Panc1 (cell line): ENCODE results near the gene ZNF511. TPM values are rescaled to one million over a fixed set of nuclear protein-coding genes. Genes with fewer than 3 reads are reported as not detected.

Experiments used
- ATAC-seq: fragments of 200-7000 bp; cut with Tn5 transposase; 2 replicates; pipeline ENCODE4 v1.9.1; 2020; ENCODE audit warnings: mild to moderate bottlenecking, moderate library complexity
- BruUV-seq: library from RNA; stranded (reverse); fragments of 400-500 nt; replicated peaks from 2 replicates; lab custom pipeline; 2021; lab: Mats Ljungman, UMichigan
- CTCF ChIA-PET: fragments of 300-600 bp; sonication (Branson Sonifier 250); formaldehyde crosslinking; loops from one replicate; lab custom pipeline; 2022; ENCODE audit warnings: antibody characterized with exemption; lab: Charles Lee
- POLR2A ChIA-PET: fragments of 300-600 bp; sonication (Branson Sonifier 250); formaldehyde crosslinking; loops from one replicate; lab custom pipeline; 2022; ENCODE audit warnings: antibody characterized with exemption; lab: Charles Lee
- DNase-seq: peaks from one replicate; pipeline ENCODE4 v3.0.0-alpha.2; 2010; ENCODE audit warnings: low read depth, low spot score
- H3K27ac ChIP-seq: 2 replicates; pipeline ENCODE4 v1.5.1; 2011; ENCODE audit warnings: mild to moderate bottlenecking, low read length, inconsistent platforms
- H3K27me3 ChIP-seq: fragments of 200-500 bp; sonication (Bioruptor generic); 2 replicates; pipeline ENCODE4 v1.6.0; 2014; ENCODE audit warnings: low read length, inconsistent platforms; ENCODE audit not compliant: control insufficient read depth, insufficient read depth
- H3K36me3 ChIP-seq: fragments of 200-500 bp; sonication (Bioruptor generic); 2 replicates; pipeline ENCODE4 v1.5.1; 2014; ENCODE audit warnings: inconsistent platforms, mild to moderate bottlenecking, low read length, moderate library complexity; ENCODE audit not compliant: control insufficient read depth, insufficient read depth
- H3K4me1 ChIP-seq: 2 replicates; pipeline ENCODE4 v1.5.1; 2011; ENCODE audit warnings: inconsistent platforms, mild to moderate bottlenecking, low read length, moderate library complexity; ENCODE audit not compliant: control insufficient read depth, insufficient read depth
- H3K4me3 ChIP-seq, 2 experiments: 2 replicates each; pipeline ENCODE4 v1.5.1; 2011 to 2012; ENCODE audit warnings: low read depth in 2 of 2, low read length in 2 of 2, mild to moderate bottlenecking in 2 of 2, inconsistent platforms in 1 of 2, moderate library complexity in 1 of 2
- H3K9me3 ChIP-seq: fragments of 200-500 bp; sonication (Bioruptor generic); 2 replicates; pipeline ENCODE4 v1.5.1; 2014; ENCODE audit warnings: low read depth, mild to moderate bottlenecking, inconsistent platforms, low read length, moderate library complexity; ENCODE audit not compliant: control insufficient read depth, insufficient read depth
- POLR2AphosphoS5 ChIP-seq: IDR thresholded peaks from 2 replicates; pipeline ENCODE4 v1.6.1; 2012; ENCODE audit warnings: mild to moderate bottlenecking, low read depth, low read length, moderate library complexity
- SIN3A ChIP-seq: IDR thresholded peaks from 2 replicates; pipeline ENCODE4 v1.6.1; 2012; ENCODE audit warnings: low read depth, mild to moderate bottlenecking, low read length, moderate library complexity, borderline replicate concordance; ENCODE audit not compliant: insufficient read depth
- TCF7L2 ChIP-seq: IDR thresholded peaks from 2 replicates; pipeline ENCODE4 v1.6.1; 2011; ENCODE audit warnings: mild to moderate bottlenecking, low read depth, low read length, inconsistent platforms
- in situ Hi-C: cut with HindIII; loops from 2 replicates; pipeline ENCODE4 v1.10.0; 2016; ENCODE audit warnings: low sequenced_read_pairs, low pct_unique_long_range_greater_than_20kb
- intact Hi-C: fragments of 100-400 bp; cut with micrococcal nuclease; formaldehyde crosslinking; loops from one replicate; pipeline ENCODE4 v1.10.0; 2022; ENCODE audit not compliant: unreplicated experiment
- total RNA-seq: library from RNA; stranded (reverse); gene quantifications from one replicate; pipeline ENCODE4 v1.2.1, GENCODE V29; 2021; ENCODE audit not compliant: unreplicated experiment
- TF ChIP-seq, protein P1 (sequence below): fragments of 450-650 bp; IDR thresholded peaks from 2 replicates; pipeline ENCODE4 v1.5.1; 2017; ENCODE audit warnings: mild to moderate bottlenecking
- TF ChIP-seq, protein P2 (sequence below), 2 experiments: IDR thresholded peaks; 2 replicates each; pipeline ENCODE4 v1.6.1; 2011 to 2012; ENCODE audit warnings: low read depth in 2 of 2, control low read depth in 1 of 2, low read length in 1 of 2, mild to moderate bottlenecking in 1 of 2, moderate library complexity in 1 of 2; ENCODE audit not compliant: insufficient read depth in 1 of 2

Gene ZNF511
- total RNA-seq, 1 experiment from 2014 or later, result 93.8 TPM

DNA sequence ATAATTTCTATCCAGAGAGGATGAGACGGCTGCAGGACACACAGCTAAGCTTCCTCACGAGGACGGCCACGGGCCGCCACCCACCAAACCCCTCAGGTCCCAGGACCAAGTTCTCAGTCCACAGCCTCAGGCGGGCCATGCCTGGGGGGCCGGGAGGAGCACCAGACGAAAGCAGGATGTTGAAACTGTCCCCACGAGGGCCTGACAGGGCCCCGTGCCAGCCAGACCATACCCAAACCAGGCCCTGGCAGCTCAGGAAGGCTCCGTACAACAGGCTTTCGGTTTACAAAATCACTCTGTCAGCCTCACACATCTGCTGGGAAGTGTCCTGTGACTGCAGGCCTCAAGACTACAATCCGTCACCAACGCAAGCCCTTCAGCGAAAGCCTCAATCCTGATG is 14.5 kb upstream of the ZNF511 start:
- Histone ChIP-seq H3K4me3 (no peak overlapping the region), H3K27me3 (no peaks in the 10 kb centered on the region), H3K36me3 (peaks cover 9% of the 10 kb centered on the region), H3K4me1 (no peaks in the 10 kb centered on the region), H3K27ac (no peak overlapping the region), H3K9me3 (no peaks in the 10 kb centered on the region)
- intact Hi-C loops (no loop called here), in situ Hi-C loops (no loop called here)
- DNase-seq (no peak), ATAC-seq (no peak)
- no TSS peak for BruUV-seq
- CTCF ChIA-PET, result no interaction called here
- POLR2A ChIA-PET, result no interaction called here
- TF ChIP-seq, protein P1, sequence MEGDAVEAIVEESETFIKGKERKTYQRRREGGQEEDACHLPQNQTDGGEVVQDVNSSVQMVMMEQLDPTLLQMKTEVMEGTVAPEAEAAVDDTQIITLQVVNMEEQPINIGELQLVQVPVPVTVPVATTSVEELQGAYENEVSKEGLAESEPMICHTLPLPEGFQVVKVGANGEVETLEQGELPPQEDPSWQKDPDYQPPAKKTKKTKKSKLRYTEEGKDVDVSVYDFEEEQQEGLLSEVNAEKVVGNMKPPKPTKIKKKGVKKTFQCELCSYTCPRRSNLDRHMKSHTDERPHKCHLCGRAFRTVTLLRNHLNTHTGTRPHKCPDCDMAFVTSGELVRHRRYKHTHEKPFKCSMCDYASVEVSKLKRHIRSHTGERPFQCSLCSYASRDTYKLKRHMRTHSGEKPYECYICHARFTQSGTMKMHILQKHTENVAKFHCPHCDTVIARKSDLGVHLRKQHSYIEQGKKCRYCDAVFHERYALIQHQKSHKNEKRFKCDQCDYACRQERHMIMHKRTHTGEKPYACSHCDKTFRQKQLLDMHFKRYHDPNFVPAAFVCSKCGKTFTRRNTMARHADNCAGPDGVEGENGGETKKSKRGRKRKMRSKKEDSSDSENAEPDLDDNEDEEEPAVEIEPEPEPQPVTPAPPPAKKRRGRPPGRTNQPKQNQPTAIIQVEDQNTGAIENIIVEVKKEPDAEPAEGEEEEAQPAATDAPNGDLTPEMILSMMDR, result no peak
- TF ChIP-seq SIN3A, result no peak
- TF ChIP-seq POLR2AphosphoS5, result no peak
- TF ChIP-seq, protein P2, sequence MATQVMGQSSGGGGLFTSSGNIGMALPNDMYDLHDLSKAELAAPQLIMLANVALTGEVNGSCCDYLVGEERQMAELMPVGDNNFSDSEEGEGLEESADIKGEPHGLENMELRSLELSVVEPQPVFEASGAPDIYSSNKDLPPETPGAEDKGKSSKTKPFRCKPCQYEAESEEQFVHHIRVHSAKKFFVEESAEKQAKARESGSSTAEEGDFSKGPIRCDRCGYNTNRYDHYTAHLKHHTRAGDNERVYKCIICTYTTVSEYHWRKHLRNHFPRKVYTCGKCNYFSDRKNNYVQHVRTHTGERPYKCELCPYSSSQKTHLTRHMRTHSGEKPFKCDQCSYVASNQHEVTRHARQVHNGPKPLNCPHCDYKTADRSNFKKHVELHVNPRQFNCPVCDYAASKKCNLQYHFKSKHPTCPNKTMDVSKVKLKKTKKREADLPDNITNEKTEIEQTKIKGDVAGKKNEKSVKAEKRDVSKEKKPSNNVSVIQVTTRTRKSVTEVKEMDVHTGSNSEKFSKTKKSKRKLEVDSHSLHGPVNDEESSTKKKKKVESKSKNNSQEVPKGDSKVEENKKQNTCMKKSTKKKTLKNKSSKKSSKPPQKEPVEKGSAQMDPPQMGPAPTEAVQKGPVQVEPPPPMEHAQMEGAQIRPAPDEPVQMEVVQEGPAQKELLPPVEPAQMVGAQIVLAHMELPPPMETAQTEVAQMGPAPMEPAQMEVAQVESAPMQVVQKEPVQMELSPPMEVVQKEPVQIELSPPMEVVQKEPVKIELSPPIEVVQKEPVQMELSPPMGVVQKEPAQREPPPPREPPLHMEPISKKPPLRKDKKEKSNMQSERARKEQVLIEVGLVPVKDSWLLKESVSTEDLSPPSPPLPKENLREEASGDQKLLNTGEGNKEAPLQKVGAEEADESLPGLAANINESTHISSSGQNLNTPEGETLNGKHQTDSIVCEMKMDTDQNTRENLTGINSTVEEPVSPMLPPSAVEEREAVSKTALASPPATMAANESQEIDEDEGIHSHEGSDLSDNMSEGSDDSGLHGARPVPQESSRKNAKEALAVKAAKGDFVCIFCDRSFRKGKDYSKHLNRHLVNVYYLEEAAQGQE (IDR thresholded peaks at IDR 0.05; ENCODE audit: insufficient read depth in 1 of 2, low read depth in 2 of 2, low read length in 1 of 2), result no peak
- TF ChIP-seq TCF7L2, result no peak

DNA sequence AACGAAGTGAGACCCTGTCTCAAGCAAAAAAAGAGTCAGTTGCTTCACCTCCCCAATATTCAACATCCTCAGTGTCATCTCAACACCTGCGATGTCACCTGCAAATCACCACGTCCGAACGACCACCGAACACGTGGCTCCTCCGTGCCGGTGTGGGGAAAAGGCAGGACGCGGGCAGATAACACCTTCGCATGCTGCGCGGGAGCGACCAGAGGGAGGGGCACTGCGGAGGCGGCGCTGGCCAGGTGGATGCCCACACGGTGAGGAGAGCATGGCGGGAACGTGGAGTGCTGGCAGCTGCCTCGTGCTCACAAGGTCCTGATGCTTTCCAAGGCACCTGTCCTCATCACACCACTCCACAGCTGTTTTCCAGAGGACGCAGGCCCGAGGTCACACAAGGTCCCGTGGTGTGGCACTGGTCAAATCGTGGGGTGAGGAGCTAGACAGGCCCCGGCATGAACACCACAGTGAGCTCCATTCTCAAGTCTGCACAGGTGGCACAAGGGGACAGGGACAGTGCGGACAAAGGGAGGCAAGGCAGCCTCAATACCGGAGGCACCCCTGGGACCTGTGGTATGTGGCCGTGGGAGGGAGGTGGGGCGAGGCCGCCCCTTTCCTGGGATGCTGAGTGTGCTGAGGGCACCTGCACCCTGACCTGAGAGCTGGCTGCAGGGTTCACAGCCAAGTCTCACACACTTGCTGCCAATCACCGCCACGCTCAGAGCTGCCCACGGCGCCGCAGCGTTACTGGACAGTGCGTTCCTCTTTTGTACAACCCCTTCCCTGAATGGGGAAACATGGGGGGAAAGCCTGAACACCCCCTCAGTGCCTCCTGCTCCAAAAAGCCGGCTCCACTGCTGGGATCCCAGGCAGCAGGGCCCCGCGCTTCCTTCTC is 13.0 kb upstream of the ZNF511 start:
- ChIA-PET CTCF (no interaction called here), POLR2A (no interaction called here)
- H3K27me3 ChIP-seq, result no peaks in the 10 kb centered on the region
- H3K4me3 ChIP-seq, result no peak overlapping the region
- no peak for DNase-seq
- no TSS peak for BruUV-seq
- no peak overlapping the region for H3K27ac ChIP-seq
- in situ Hi-C loops, result no loop called here
- ATAC-seq, result no peak
- peaks cover 9% of the 10 kb centered on the region for H3K36me3 ChIP-seq
- no peaks in the 10 kb centered on the region for H3K4me1 ChIP-seq
- TF ChIP-seq, protein P1, result no peak
- no peak for TF ChIP-seq TCF7L2
- no peak for TF ChIP-seq POLR2AphosphoS5
- no peak for TF ChIP-seq SIN3A
- intact Hi-C loops, result no loop called here
- H3K9me3 ChIP-seq, result no peaks in the 10 kb centered on the region
